Lung (tissue), 12 donors: Measurements from ENCODE around the gene MAP3K10. TPM values are rescaled to one million over a fixed set of nuclear protein-coding genes. Genes with fewer than 3 reads are reported as not detected.

Source experiments
- ATAC-seq: fragments of 200-7000 bp; cut with Tn5 transposase; one replicate; pipeline ENCODE4 v1.9.1; 2020; ENCODE audit warnings: moderate number of reproducible peaks; ENCODE audit not compliant: insufficient read depth, low FRiP score
- DNase-seq, 3 donors: peaks; one replicate each; pipeline ENCODE4 v3.0.0-alpha.2; 2013 to 2017
- H3K27ac ChIP-seq, 2 donors: one replicate each; pipeline ENCODE4 v1.5.1; 2013; ENCODE audit warnings: mild to moderate bottlenecking in 2 of 2, moderate library complexity in 2 of 2, control low read depth in 1 of 2, inconsistent platforms in 1 of 2, low read depth in 1 of 2, low read length in 1 of 2
- H3K27me3 ChIP-seq, 3 donors: one replicate each; pipeline ENCODE4 v1.5.1; 2013; ENCODE audit warnings: low read length in 2 of 3; ENCODE audit not compliant: control insufficient read depth in 3 of 3, insufficient read depth in 3 of 3
- H3K36me3 ChIP-seq, 4 donors: one replicate each; pipeline ENCODE4 v1.5.1; 2013; ENCODE audit warnings: low read length in 4 of 4, mild to moderate bottlenecking in 1 of 4, moderate library complexity in 1 of 4; ENCODE audit not compliant: control insufficient read depth in 4 of 4, insufficient read depth in 4 of 4
- H3K4me1 ChIP-seq, 5 donors: one replicate each; pipeline ENCODE4 v1.5.1; 2013; ENCODE audit warnings: low read length in 5 of 5, mild to moderate bottlenecking in 2 of 5, moderate library complexity in 1 of 5; ENCODE audit not compliant: control insufficient read depth in 5 of 5, insufficient read depth in 5 of 5
- H3K4me3 ChIP-seq: one replicate; pipeline ENCODE4 v1.5.1; 2013; ENCODE audit warnings: mild to moderate bottlenecking, control low read depth, moderate library complexity
- H3K9ac ChIP-seq, 2 donors: one replicate each; pipeline ENCODE4 v1.5.1; 2013; ENCODE audit warnings: low read length in 2 of 2, control low read depth in 1 of 2; ENCODE audit not compliant: insufficient read depth in 1 of 2
- H3K9me3 ChIP-seq, 4 donors: one replicate each; pipeline ENCODE4 v1.5.1; 2013; ENCODE audit warnings: low read length in 3 of 4, mild to moderate bottlenecking in 1 of 4, moderate library complexity in 1 of 4; ENCODE audit not compliant: control insufficient read depth in 4 of 4, insufficient read depth in 3 of 4
- CTCF ChIP-seq: IDR thresholded peaks from 2 replicates; pipeline ENCODE4 v1.5.1; 2012; ENCODE audit warnings: mild to moderate bottlenecking; ENCODE audit errors: control extremely low read depth, extremely low read depth
- WGBS, 2 donors: extraction: QIAGEN DNeasy Blood & Tissue Kit; methylation state at CpG; one replicate each; pipeline ENCODE4 v1.1.7; 2013; 5-methylcytosine and 5-hydroxymethylcytosine counted together
- polyA plus RNA-seq, 2 donors: library from polyadenylated mRNA; stranded (reverse); fragments of 200-250 nt; gene quantifications; one replicate each; pipeline ENCODE4 v1.2.1, GENCODE V29; 2013
- total RNA-seq, 2 donors: library from RNA; depleted of rRNA in 1 of 2; stranded (reverse); fragments of >200 nt in 1 of 2; gene quantifications; one replicate each; pipeline ENCODE4 v1.2.1, GENCODE V29; 2014 to 2021
- donor health status: control.
- donor health status: control.
- donor health status: Bipolar disorder and iron deficiency.
- donor health status: healthy.
- donor health status: DM: yes; HTN: yes; CAD: no.

MAP3K10 gene
- total and polyA plus RNA-seq, 4 donors: 4.4 to 18.0 (median 11.3) TPM

GRCh38 chr19:40251991-40252390, 60.8 kb downstream of the MAP3K10 start:
- H3K9ac ChIP-seq: no peak overlapping the region
- DNase-seq (no peak), ATAC-seq (no peak)
- peaks cover 0 to 9% (median 0%) of the 10 kb centered on the region in 5 donors for H3K4me1 ChIP-seq
- no peak overlapping the region for H3K4me3 ChIP-seq
- H3K27me3 ChIP-seq: no peaks in the 10 kb centered on the region
- peaks cover 3 to 41% (median 18%) of the 10 kb centered on the region in 4 donors for H3K36me3 ChIP-seq
- WGBS, 2 donors: 84 to 91% methylated on average over 4 of the region's 4 CpGs
- no peak for TF ChIP-seq CTCF
- H3K9me3 ChIP-seq: peaks cover 0 to 2% (median 0%) of the 10 kb centered on the region in 4 donors
- H3K27ac ChIP-seq: no peak overlapping the region

- no peak for TF ChIP-seq CTCF
- peaks cover 3 to 40% (median 18%) of the 10 kb centered on the region in 4 donors for H3K36me3 ChIP-seq
- H3K9me3 ChIP-seq: peaks cover 0 to 2% (median 0%) of the 10 kb centered on the region in 4 donors
- H3K9ac ChIP-seq: no peak overlapping the region
- no peak overlapping the region for H3K27ac ChIP-seq
- WGBS, 2 donors: 86 to 93% methylated on average over 7 of the region's 7 CpGs
- peaks cover 0 to 7% (median 0%) of the 10 kb centered on the region in 5 donors for H3K4me1 ChIP-seq
- no peaks in the 10 kb centered on the region for H3K27me3 ChIP-seq
- ATAC-seq (no peak), DNase-seq (no peak)
- no peak overlapping the region for H3K4me3 ChIP-seq
These were observed 61.2 kb downstream of the MAP3K10 start for GRCh38 chr19:40252395-40252794.

- Histone ChIP-seq H3K27me3 (no peaks in the 10 kb centered on the region), H3K36me3 (peaks cover 3 to 40% (median 18%) of the 10 kb centered on the region in 4 donors), H3K9ac (no peak overlapping the region), H3K4me3 (no peak overlapping the region), H3K27ac (no peak overlapping the region), H3K9me3 (peaks cover 0 to 2% (median 0%) of the 10 kb centered on the region in 4 donors), H3K4me1 (peaks cover 0 to 3% (median 0%) of the 10 kb centered on the region in 5 donors)
- TF ChIP-seq CTCF: no peak
- 81 to 87% methylated on average over 8 of the region's 8 CpGs for WGBS, 2 donors
- DNase-seq: no peak
- ATAC-seq: no peak
These were observed 62.4 kb downstream of the MAP3K10 start for GRCh38 chr19:40253611-40254092.
